Osteoblast (primary cell): ENCODE measurements around the gene EIF6. TPM values are rescaled to one million over a fixed set of nuclear protein-coding genes. Genes with fewer than 3 reads are reported as not detected.

ENCODE experiments used
- DNase-seq: peaks from one replicate; pipeline ENCODE4 v3.0.0; 2011; ENCODE audit warnings: low spot score, mixed read lengths; ENCODE audit not compliant: insufficient read length; ENCODE audit errors: missing footprints
- H2AFZ ChIP-seq: 2 replicates; pipeline ENCODE4 v1.6.0; 2011; ENCODE audit warnings: mild to moderate bottlenecking, low read length
- H3K27ac ChIP-seq: 2 replicates; pipeline ENCODE4 v1.5.1; 2011; ENCODE audit warnings: mild to moderate bottlenecking, low read depth, low read length, moderate library complexity
- H3K27me3 ChIP-seq: 2 replicates; pipeline ENCODE4 v1.6.0; 2012; ENCODE audit warnings: mild to moderate bottlenecking, control low read depth, inconsistent platforms, low read length, moderate library complexity; ENCODE audit not compliant: insufficient read depth
- H3K36me3 ChIP-seq: 2 replicates; pipeline ENCODE4 v1.5.1; 2011; ENCODE audit warnings: mild to moderate bottlenecking, low read length, control low read depth, moderate library complexity; ENCODE audit not compliant: insufficient read depth
- H3K4me1 ChIP-seq: 2 replicates; pipeline ENCODE4 v1.5.1; 2011; ENCODE audit warnings: mild to moderate bottlenecking, low read length, control low read depth, moderate library complexity; ENCODE audit not compliant: insufficient read depth
- H3K4me2 ChIP-seq: 2 replicates; pipeline ENCODE4 v1.6.0; 2011; ENCODE audit warnings: mild to moderate bottlenecking, low read length; ENCODE audit not compliant: insufficient read depth
- H3K4me3 ChIP-seq: fragments of 200-600 bp; sonication (generic); 3 replicates; pipeline ENCODE4 v1.5.1; 2012; ENCODE audit warnings: mild to moderate bottlenecking, low read length, inconsistent platforms; ENCODE audit not compliant: insufficient read depth
- H3K79me2 ChIP-seq: 2 replicates; pipeline ENCODE4 v1.6.0; 2012; ENCODE audit warnings: mild to moderate bottlenecking, low read length, control low read depth, inconsistent platforms; ENCODE audit not compliant: insufficient read depth
- H3K9me3 ChIP-seq: 2 replicates; pipeline ENCODE4 v1.5.1; 2011; ENCODE audit warnings: low read depth, low read length, control low read depth
- H4K20me1 ChIP-seq: 2 replicates; pipeline ENCODE4 v1.6.0; 2012; ENCODE audit warnings: mild to moderate bottlenecking, low read length, control low read depth; ENCODE audit not compliant: insufficient read depth
- total RNA-seq: library from RNA; depleted of rRNA; stranded (reverse); fragments of >200 nt; gene quantifications from 2 replicates; pipeline ENCODE4 v1.2.3, GENCODE V29; 2012
- TF ChIP-seq, protein P1 (sequence below): IDR thresholded peaks from 2 replicates; pipeline ENCODE4 v1.5.1; 2011; ENCODE audit warnings: mild to moderate bottlenecking, low read depth, low read length, moderate library complexity; ENCODE audit errors: extremely low read depth

EIF6 gene
- total RNA-seq, 1 donor: 121 TPM

DNA sequence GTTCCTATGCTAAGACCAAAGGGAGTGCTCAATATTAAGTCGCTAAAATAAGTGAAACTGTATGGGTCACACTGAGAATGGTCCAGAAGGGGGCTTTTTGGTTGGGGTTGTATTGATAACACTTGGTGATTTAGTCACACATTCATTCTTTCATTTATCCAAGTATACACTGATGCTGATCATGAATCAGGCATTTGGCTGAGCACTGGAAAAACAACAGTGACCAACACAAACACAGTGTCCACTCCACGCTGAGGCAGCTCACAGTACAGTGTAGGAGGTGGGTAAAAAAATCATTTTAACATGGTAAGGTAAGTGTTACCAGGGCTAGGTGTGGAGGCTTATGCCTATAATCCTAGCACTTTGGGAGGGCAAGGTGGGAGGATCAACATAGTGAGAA is 16.9 kb upstream of the EIF6 start:
- Histone ChIP-seq H2AFZ (no peak overlapping the region), H4K20me1 (no peaks in the 10 kb centered on the region), H3K36me3 (peaks cover 1% of the 10 kb centered on the region), H3K4me1 (peaks cover 59% of the 10 kb centered on the region), H3K79me2 (no peaks in the 10 kb centered on the region), H3K27me3 (no peaks in the 10 kb centered on the region), H3K9me3 (no peaks in the 10 kb centered on the region), H3K4me2 (peak overlapping the region; percentile 10), H3K27ac (peak overlapping the region; percentile 96), H3K4me3 (no peak overlapping the region)
- DNase-seq: peak; percentile 95
- TF ChIP-seq, protein P1, sequence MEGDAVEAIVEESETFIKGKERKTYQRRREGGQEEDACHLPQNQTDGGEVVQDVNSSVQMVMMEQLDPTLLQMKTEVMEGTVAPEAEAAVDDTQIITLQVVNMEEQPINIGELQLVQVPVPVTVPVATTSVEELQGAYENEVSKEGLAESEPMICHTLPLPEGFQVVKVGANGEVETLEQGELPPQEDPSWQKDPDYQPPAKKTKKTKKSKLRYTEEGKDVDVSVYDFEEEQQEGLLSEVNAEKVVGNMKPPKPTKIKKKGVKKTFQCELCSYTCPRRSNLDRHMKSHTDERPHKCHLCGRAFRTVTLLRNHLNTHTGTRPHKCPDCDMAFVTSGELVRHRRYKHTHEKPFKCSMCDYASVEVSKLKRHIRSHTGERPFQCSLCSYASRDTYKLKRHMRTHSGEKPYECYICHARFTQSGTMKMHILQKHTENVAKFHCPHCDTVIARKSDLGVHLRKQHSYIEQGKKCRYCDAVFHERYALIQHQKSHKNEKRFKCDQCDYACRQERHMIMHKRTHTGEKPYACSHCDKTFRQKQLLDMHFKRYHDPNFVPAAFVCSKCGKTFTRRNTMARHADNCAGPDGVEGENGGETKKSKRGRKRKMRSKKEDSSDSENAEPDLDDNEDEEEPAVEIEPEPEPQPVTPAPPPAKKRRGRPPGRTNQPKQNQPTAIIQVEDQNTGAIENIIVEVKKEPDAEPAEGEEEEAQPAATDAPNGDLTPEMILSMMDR: no peak

GRCh38 chr20:35300469-35301262 is 16.1 kb upstream of the EIF6 start:
- no peaks in the 10 kb centered on the region for H3K9me3 ChIP-seq
- peak; percentile 61 for DNase-seq
- no peaks in the 10 kb centered on the region for H3K79me2 ChIP-seq
- H3K4me1 ChIP-seq: peaks cover 52% of the 10 kb centered on the region
- no peaks in the 10 kb centered on the region for H3K27me3 ChIP-seq
- peak overlapping the region; percentile 96 for H3K27ac ChIP-seq
- H4K20me1 ChIP-seq: no peaks in the 10 kb centered on the region
- no peak overlapping the region for H3K4me2 ChIP-seq
- TF ChIP-seq, protein P1: no peak
- H3K4me3 ChIP-seq: no peak overlapping the region
- no peak overlapping the region for H2AFZ ChIP-seq
- no peaks in the 10 kb centered on the region for H3K36me3 ChIP-seq

DNA sequence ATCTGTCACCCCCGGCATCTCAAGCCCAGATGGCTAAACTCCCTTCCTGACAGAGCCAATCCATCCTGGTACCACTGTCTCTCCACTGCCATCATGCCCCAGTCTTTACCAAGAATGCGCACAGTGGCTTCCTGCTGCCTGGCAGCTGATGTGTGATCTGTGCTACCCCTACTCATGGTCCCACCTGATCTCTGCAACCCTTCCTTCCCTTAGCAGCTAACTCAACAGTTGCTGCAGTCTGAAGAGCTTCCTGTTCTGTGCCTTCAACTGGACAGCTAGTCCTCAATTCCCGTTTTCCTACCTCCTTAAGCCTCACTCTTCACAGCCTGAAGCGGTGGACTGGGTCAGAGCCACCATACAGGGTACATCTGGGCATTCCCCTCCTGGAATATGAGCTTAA is 15.2 kb upstream of the EIF6 start:
- H3K4me2 ChIP-seq: no peak overlapping the region
- H3K4me1 ChIP-seq: peaks cover 43% of the 10 kb centered on the region
- no peaks in the 10 kb centered on the region for H3K27me3 ChIP-seq

GRCh38 chr20:35298264-35298663 is 13.7 kb upstream of the EIF6 start:
- H4K20me1 ChIP-seq: no peaks in the 10 kb centered on the region
- TF ChIP-seq, protein P1: no peak
- no peak overlapping the region for H3K27ac ChIP-seq
- peaks cover 3% of the 10 kb centered on the region for H3K27me3 ChIP-seq
- no peaks in the 10 kb centered on the region for H3K9me3 ChIP-seq
- no peak overlapping the region for H2AFZ ChIP-seq
- peak; percentile 60 for DNase-seq
- H3K4me3 ChIP-seq: no peak overlapping the region
- H3K4me1 ChIP-seq: peaks cover 28% of the 10 kb centered on the region
- no peaks in the 10 kb centered on the region for H3K36me3 ChIP-seq
- H3K4me2 ChIP-seq: no peak overlapping the region
- H3K79me2 ChIP-seq: no peaks in the 10 kb centered on the region

More for the DNA sequence above, 15.2 kb upstream of the EIF6 start:
- Histone ChIP-seq H2AFZ (no peak overlapping the region), H3K36me3 (no peaks in the 10 kb centered on the region), H3K79me2 (no peaks in the 10 kb centered on the region), H3K9me3 (no peaks in the 10 kb centered on the region), H3K27ac (no peak overlapping the region), H3K4me3 (no peak overlapping the region), H4K20me1 (no peaks in the 10 kb centered on the region)
- TF ChIP-seq, protein P1: no peak
- peak; percentile 39 for DNase-seq
